A673 (cell line): ENCODE results near the gene UBALD2. TPM values are rescaled to one million over a fixed set of nuclear protein-coding genes. Genes with fewer than 3 reads are reported as not detected.

Experiments
- BruUV-seq: library from RNA; stranded (reverse); fragments of 400-500 nt; replicated peaks from 2 replicates; lab custom pipeline; 2021; lab: Mats Ljungman, UMichigan
- CTCF ChIA-PET: fragments of 300-600 bp; sonication (Branson Sonifier 250); formaldehyde crosslinking; loops from one replicate; lab custom pipeline; 2022; ENCODE audit warnings: antibody characterized with exemption; lab: Charles Lee
- POLR2A ChIA-PET: fragments of 300-600 bp; sonication (Branson Sonifier 250); formaldehyde crosslinking; loops from one replicate; lab custom pipeline; 2022; ENCODE audit warnings: antibody characterized with exemption; ENCODE audit not compliant: low non-redundant PET; lab: Charles Lee
- DNase-seq: peaks from one replicate; pipeline ENCODE4 v3.0.0-alpha.2; 2015; ENCODE audit warnings: low spot score
- H3K27ac ChIP-seq: fragments of 200-600 bp; sonication (generic); 2 replicates; pipeline ENCODE4 v1.5.1; 2016; ENCODE audit warnings: mixed run types, low read depth, mild to moderate bottlenecking, mixed read lengths, antibody characterized with exemption, low read length; ENCODE audit not compliant: poor library complexity, severe bottlenecking
- H3K27me3 ChIP-seq: fragments of 200-600 bp; sonication (generic); replicated peaks from 2 replicates; pipeline ENCODE4 v1.6.1; 2017; ENCODE audit warnings: mixed run types, low read depth, mild to moderate bottlenecking, mixed read lengths, antibody characterized with exemption, low read length; ENCODE audit not compliant: insufficient read depth, poor library complexity
- H3K36me3 ChIP-seq: fragments of 200-600 bp; sonication (generic); 2 replicates; pipeline ENCODE4 v1.6.1; 2016; ENCODE audit warnings: mixed run types, mild to moderate bottlenecking, mixed read lengths, antibody characterized with exemption, low read length; ENCODE audit not compliant: insufficient read depth, poor library complexity, severe bottlenecking
- H3K4me1 ChIP-seq: fragments of 200-600 bp; sonication (generic); 2 replicates; pipeline ENCODE4 v1.6.1; 2017; ENCODE audit warnings: mixed run types, mild to moderate bottlenecking, mixed read lengths, antibody characterized with exemption, low read length; ENCODE audit not compliant: insufficient read depth, poor library complexity, severe bottlenecking
- H3K4me3 ChIP-seq: fragments of 200-600 bp; sonication (generic); 2 replicates; pipeline ENCODE4 v1.5.1; 2016; ENCODE audit warnings: low read depth, mixed run types, mild to moderate bottlenecking, mixed read lengths, low read length; ENCODE audit not compliant: poor library complexity, severe bottlenecking
- H3K9me3 ChIP-seq: fragments of 200-600 bp; sonication (generic); 2 replicates; pipeline ENCODE4 v1.6.1; 2016; ENCODE audit warnings: mixed run types, low read depth, mild to moderate bottlenecking, mixed read lengths, antibody characterized with exemption, low read length; ENCODE audit not compliant: poor library complexity, severe bottlenecking
- CTCF ChIP-seq: fragments of 300-800, 200-600 bp; sonication (generic); conservative IDR thresholded peaks from 2 replicates; pipeline ENCODE4 v1.5.1; 2017; ENCODE audit warnings: low read depth, mild to moderate bottlenecking, antibody characterized with exemption, low read length, moderate library complexity, mixed read lengths
- EZH2 ChIP-seq: fragments of 200-600 bp; sonication (generic); IDR thresholded peaks from 2 replicates; pipeline ENCODE4 v1.6.1; 2017; ENCODE audit warnings: borderline replicate concordance, low read depth, mild to moderate bottlenecking, mixed read lengths, antibody characterized with exemption, low read length; ENCODE audit not compliant: poor library complexity, severe bottlenecking
- intact Hi-C: fragments of 100-400 bp; cut with micrococcal nuclease; formaldehyde crosslinking; loops from one replicate; pipeline ENCODE4 v1.10.0; 2022; ENCODE audit not compliant: unreplicated experiment
- total RNA-seq: library from RNA; stranded (reverse); gene quantifications from 2 replicates; pipeline ENCODE4 v1.2.3, GENCODE V29; 2021

UBALD2 gene
- total RNA-seq, 1 experiment from 2014 or later: 46.5 TPM

DNA sequence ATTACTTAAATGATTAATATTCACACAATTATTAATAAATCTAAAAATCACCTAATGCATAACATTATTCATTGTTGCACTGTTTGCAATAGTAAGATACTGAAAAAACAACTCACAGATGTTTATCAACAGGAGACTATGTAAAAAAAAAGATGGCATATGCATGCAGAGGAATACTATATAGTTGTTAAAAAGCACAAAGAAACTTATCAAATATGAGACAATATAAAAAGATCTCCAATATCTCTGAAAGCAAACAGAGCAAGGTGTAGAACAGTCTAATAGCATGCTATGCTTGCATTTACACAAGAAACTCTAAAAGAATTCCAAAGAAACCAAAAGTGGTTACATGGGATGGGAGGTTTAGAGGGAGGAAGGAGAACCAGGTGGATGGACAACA, 28.5 kb upstream of the UBALD2 start:
- peaks cover 4% of the 10 kb centered on the region for H3K4me1 ChIP-seq
- TF ChIP-seq EZH2: no peak
- TF ChIP-seq CTCF: no peak
- DNase-seq: no peak
- H3K4me3 ChIP-seq: no peak overlapping the region
- peaks cover 41% of the 10 kb centered on the region for H3K27me3 ChIP-seq
- CTCF ChIA-PET: no interaction called here
- H3K27ac ChIP-seq: no peak overlapping the region
- no TSS peak for BruUV-seq
- POLR2A ChIA-PET: no interaction called here
- H3K36me3 ChIP-seq: no peaks in the 10 kb centered on the region
- intact Hi-C loops: no loop called here
- no peaks in the 10 kb centered on the region for H3K9me3 ChIP-seq

DNA sequence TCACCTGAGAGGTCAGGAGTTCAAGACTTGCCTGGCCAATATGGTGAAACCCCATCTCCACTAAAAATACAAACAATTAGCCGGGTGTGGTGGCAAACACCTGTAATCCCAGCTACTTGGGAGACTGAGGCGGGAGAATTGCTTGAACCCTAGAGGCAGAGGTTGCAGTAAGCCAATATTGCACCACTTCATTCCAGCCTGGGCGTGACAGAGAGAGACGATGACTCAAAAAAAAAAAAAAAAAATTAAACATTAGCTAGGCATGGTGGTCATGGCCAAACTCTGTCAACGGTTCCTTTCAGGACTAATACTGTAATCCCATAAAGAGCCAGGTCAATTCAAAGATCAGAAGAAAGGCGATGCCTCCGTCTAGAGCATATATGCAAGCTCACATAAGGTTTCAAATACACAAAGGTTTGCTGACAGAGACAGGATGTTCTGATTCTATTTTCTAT, 27.3 kb upstream of the UBALD2 start:
- Histone ChIP-seq H3K4me1 (peaks cover 4% of the 10 kb centered on the region), H3K36me3 (no peaks in the 10 kb centered on the region), H3K27me3 (peaks cover 54% of the 10 kb centered on the region), H3K27ac (no peak overlapping the region), H3K9me3 (no peaks in the 10 kb centered on the region), H3K4me3 (no peak overlapping the region)
- no peak for DNase-seq
- CTCF ChIA-PET: interaction anchor here (0.6 kb wide), 1 partner anchor 1127 kb away, joined by 4 read pairs; no protein-coding TSS in a partner anchor
- BruUV-seq: no TSS peak
- no peak for TF ChIP-seq EZH2
- no peak for TF ChIP-seq CTCF
- POLR2A ChIA-PET: interaction anchor here (1.3 kb wide), 1 partner anchor 27 kb away, joined by 5 read pairs; no protein-coding TSS in a partner anchor
- intact Hi-C loops: no loop called here

DNA sequence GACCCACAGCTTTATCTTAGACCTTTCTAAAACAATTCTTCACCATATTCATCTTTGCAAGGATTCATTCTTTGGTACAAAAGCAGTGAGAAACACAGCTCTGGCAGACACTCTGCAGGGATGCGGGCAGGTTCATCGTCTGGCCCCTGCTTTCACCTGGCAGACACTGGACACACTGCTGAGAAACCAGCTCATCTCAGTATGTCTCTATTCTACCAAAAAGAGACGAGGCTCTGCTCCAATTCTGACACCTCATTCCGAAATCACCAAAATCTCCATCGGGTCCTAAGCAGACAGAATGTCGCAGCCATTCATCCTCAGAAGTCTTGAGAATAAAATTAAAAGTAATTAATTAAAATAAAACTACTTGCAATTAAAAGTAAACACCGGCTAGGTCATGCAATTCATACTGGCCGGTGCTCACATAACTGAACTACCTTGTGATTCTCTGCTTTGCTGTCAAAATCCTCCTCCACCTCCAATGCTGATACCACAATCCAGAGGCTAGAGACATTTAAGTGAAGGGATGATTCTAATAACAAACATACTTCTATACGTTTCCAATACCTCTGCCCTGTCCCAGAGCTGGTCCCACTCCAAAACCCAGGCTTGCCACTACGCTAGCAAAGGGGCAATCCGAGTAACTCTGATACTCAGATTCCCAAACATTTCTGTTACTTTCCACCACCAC, 26.2 kb upstream of the UBALD2 start:
- DNase-seq: no peak
- no peak overlapping the region for H3K4me3 ChIP-seq
- H3K27me3 ChIP-seq: peaks cover 60% of the 10 kb centered on the region
- H3K4me1 ChIP-seq: peaks cover 4% of the 10 kb centered on the region
- TF ChIP-seq CTCF (no peak), EZH2 (no peak)
- no peaks in the 10 kb centered on the region for H3K36me3 ChIP-seq
- intact Hi-C loops: no loop called here
- BruUV-seq: no TSS peak
- CTCF ChIA-PET: interaction anchor here (0.6 kb wide), 2 partner anchors 49 to 268 kb away, joined by 3 to 10 read pairs; no protein-coding TSS in a partner anchor
- H3K9me3 ChIP-seq: no peaks in the 10 kb centered on the region
- H3K27ac ChIP-seq: no peak overlapping the region
- POLR2A ChIA-PET: interaction anchor here (1.3 kb wide), 1 partner anchor 25 kb away, joined by 5 read pairs; no protein-coding TSS in a partner anchor
